ENCODE data around the gene FCGR3A. TPM values are rescaled to one million over a fixed set of nuclear protein-coding genes. Genes with fewer than 3 reads are reported as not detected.
"Not testable (repeated sequence)": the region's sequence is repeated elsewhere in the genome, so short reads cannot be mapped to it uniquely, and the experiment has no call there.

Gene FCGR3A
- total RNA-seq, 4 donors from 2014 or later, result 2.2 to 16.2 (median 6.7) TPM

- H3K4me1 ChIP-seq; H3K9me3 ChIP-seq; intact Hi-C loops (cut with DNase I; ENCODE audit: low total_unique reads); H3K36me3 ChIP-seq; H3K27me3 ChIP-seq: not testable (repeated sequence)
- peak within 1 kb of the TSS; percentile 64 to 65 for H3K4me3 ChIP-seq
- DNase-seq, result peak; percentile 69 to 72
- peak within 1 kb of the TSS; percentile 80 to 91 for H3K27ac ChIP-seq
Observed at GRCh38 chr1:161523817-161524741, 25.5 kb downstream of the FCGR3A start, which contains the start of gene HSPA6. HSPA6 (plus strand) TSS chr1:161524540; CDS start chr1:161524659, 119 bp downstream.

- intact Hi-C loops (cut with DNase I; ENCODE audit: low total_unique reads); H3K27me3 ChIP-seq; H3K27ac ChIP-seq; H3K4me1 ChIP-seq; H3K4me3 ChIP-seq; H3K9me3 ChIP-seq; DNase-seq; H3K36me3 ChIP-seq: not testable (repeated sequence)
Observed at GRCh38 chr1:161523041-161523816, 26.4 kb downstream of the FCGR3A start.

GRCh38 chr1:161513953-161514352 is 35.7 kb downstream of the FCGR3A start:
- H3K9me3 ChIP-seq; DNase-seq; H3K27me3 ChIP-seq; H3K27ac ChIP-seq; H3K4me3 ChIP-seq; intact Hi-C loops (cut with DNase I; ENCODE audit: low total_unique reads); H3K4me1 ChIP-seq; H3K36me3 ChIP-seq: not testable (repeated sequence)

- H3K27me3 ChIP-seq; H3K4me3 ChIP-seq; H3K9me3 ChIP-seq; DNase-seq; H3K4me1 ChIP-seq; intact Hi-C loops (cut with DNase I; ENCODE audit: low total_unique reads); H3K27ac ChIP-seq; H3K36me3 ChIP-seq: not testable (repeated sequence)
Observed at GRCh38 chr1:161513448-161513780, 36.2 kb downstream of the FCGR3A start.

- H3K9me3 ChIP-seq; H3K27ac ChIP-seq; H3K4me3 ChIP-seq; intact Hi-C loops (cut with DNase I; ENCODE audit: low total_unique reads); H3K27me3 ChIP-seq; DNase-seq; H3K4me1 ChIP-seq; H3K36me3 ChIP-seq: not testable (repeated sequence)
Observed at GRCh38 chr1:161512636-161513447, 36.8 kb downstream of the FCGR3A start.

GRCh38 chr1:161511756-161512060 is 37.9 kb downstream of the FCGR3A start:
- no peaks in the 10 kb centered on the region for H3K4me1 ChIP-seq
- H3K9me3 ChIP-seq, result no peaks in the 10 kb centered on the region
- no peaks in the 10 kb centered on the region for H3K36me3 ChIP-seq
- H3K27ac ChIP-seq, result no peak overlapping the region
- H3K4me3 ChIP-seq, result no peak overlapping the region
- DNase-seq, result no peak
- intact Hi-C loops (cut with DNase I; ENCODE audit: low total_unique reads), result no loop called here
- TF ChIP-seq POLR2A (IDR thresholded peaks at IDR 0.05) (no peak), CTCF (IDR thresholded peaks at IDR 0.05) (no peak)
- no peaks in the 10 kb centered on the region for H3K27me3 ChIP-seq

GRCh38 chr1:161511018-161511755 is 38.4 kb downstream of the FCGR3A start:
- DNase-seq, result no peak
- intact Hi-C loops (cut with DNase I; ENCODE audit: low total_unique reads), result no loop called here
- Histone ChIP-seq H3K27me3 (no peaks in the 10 kb centered on the region), H3K9me3 (no peaks in the 10 kb centered on the region), H3K36me3 (no peaks in the 10 kb centered on the region), H3K27ac (no peak overlapping the region), H3K4me1 (no peaks in the 10 kb centered on the region), H3K4me3 (no peak overlapping the region)
- TF ChIP-seq POLR2A (IDR thresholded peaks at IDR 0.05) (no peak), CTCF (IDR thresholded peaks at IDR 0.05) (no peak)
